PC-9 (cell line): ENCODE results near the gene TBCC.

Experiments used
- EZH2 ChIP-seq: fragments of 200-600 bp; sonication (generic); IDR thresholded peaks from 2 replicates; pipeline ENCODE4 v1.8.0; 2017; ENCODE audit warnings: antibody characterized with exemption, low read depth
- TF ChIP-seq, protein P1 (sequence below): fragments of 200-600 bp; sonication (generic); conservative IDR thresholded peaks from 2 replicates; pipeline ENCODE4 v1.6.1; 2017; ENCODE audit warnings: mixed run types, antibody characterized with exemption, mild to moderate bottlenecking, moderate library complexity

DNA sequence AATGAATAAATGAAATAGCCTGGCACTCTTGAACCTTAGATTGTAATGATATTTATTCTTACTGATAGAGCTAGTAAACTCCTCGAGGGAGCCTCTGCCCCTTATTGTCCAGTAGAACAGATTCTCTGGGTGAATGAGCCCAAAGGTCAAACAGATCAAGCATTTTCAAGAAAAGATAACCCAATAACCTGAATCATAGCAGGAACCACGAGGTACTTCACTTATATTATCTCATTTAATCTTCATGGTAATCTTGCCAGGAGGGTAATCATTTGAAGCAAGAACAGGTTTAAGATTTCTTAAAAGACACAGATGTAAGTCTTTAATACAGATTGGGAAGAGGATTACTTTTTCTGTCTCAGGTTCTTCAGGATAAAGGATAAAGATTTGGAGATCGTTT lies 17.0 kb upstream of the TBCC start:
- TF ChIP-seq, protein P1, sequence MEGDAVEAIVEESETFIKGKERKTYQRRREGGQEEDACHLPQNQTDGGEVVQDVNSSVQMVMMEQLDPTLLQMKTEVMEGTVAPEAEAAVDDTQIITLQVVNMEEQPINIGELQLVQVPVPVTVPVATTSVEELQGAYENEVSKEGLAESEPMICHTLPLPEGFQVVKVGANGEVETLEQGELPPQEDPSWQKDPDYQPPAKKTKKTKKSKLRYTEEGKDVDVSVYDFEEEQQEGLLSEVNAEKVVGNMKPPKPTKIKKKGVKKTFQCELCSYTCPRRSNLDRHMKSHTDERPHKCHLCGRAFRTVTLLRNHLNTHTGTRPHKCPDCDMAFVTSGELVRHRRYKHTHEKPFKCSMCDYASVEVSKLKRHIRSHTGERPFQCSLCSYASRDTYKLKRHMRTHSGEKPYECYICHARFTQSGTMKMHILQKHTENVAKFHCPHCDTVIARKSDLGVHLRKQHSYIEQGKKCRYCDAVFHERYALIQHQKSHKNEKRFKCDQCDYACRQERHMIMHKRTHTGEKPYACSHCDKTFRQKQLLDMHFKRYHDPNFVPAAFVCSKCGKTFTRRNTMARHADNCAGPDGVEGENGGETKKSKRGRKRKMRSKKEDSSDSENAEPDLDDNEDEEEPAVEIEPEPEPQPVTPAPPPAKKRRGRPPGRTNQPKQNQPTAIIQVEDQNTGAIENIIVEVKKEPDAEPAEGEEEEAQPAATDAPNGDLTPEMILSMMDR, result no peak
- TF ChIP-seq EZH2, result no peak
